Stimulated activated CD8-positive, alpha-beta memory T cell treated with anti-CD3 and anti-CD28 coated beads, Interleukin-15, amount 100 ng/mL, for 48 hours (primary cell): Measurements from ENCODE around the gene SSBP2.

ENCODE experiments used
- DNase-seq, 2 donors: peaks; one replicate each; pipeline ENCODE4 v3.0.0-alpha.2; 2020; ENCODE audit warnings: low read depth in 2 of 2

The SSBP2 gene

DNA sequence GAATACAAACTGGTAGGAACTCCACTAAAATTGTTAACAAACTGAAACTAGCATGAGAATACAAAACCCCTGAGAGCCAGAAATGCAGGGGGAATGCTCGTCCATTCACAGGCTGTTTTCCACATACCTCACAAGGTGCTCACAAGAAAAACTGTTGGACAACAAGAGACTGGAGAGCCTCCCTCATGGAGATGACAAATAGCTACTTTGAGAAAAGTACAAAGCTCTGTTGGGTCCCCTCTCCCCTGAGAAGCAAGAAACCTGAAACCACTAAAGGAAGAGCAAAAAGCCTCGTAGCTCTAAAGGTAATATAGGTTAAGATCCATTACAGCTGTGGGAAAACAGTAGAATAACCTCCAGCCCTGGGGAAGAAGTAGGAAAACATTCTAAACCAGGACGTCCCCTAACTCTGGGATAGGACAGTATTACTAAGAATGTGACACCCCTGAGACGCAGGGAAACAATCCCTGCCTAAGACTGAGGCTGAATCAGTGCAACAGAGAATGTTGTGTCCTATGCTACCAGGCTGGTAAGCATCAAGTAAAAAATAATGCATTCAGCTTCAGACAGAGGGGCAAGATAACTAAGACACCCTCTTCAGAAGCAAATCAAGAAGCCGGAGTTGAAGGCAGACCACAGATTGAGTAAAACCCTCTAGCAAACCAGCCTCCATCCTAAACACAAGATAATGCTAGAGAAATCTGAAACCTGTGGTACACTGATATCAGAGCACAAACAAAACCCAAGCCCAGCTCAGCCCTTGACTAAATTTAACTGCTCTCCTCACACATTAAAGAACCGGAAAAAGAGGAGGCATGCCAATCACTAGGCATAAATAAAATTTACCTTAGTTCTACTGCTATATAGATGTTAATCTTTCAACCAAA is 160.2 kb downstream of the SSBP2 start:
- DNase-seq = no peak

DNA sequence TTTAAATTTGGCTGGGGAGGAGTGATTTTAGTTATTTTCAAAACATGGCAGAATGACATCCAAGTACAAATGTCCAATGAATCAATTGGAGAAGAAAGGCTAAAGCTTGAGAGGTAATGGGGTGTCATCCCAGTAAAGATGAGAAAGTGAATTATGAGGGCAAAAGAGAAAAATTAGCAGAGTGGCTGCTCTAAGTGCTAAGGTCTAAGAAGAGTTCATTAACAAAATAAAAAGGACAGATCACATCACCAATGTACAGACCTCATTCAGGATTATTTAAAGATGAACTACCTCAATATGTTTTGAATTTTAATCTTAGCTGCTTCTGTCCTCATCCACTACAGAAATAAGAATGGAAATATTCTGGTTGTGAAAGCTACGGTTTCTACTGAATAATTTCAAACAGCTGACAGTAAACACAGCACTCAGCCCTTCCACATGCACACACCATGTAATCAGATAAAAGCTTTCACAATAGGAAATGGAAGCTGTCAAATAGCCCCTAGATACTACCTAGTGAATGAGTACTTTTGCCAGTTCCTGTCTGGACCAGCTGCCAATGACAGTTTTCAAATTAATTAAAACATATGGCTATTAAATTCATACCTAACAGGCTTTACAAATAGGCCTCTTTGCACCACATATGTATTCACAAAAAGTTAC is 171.5 kb downstream of the SSBP2 start:
- DNase-seq = no peak

DNA sequence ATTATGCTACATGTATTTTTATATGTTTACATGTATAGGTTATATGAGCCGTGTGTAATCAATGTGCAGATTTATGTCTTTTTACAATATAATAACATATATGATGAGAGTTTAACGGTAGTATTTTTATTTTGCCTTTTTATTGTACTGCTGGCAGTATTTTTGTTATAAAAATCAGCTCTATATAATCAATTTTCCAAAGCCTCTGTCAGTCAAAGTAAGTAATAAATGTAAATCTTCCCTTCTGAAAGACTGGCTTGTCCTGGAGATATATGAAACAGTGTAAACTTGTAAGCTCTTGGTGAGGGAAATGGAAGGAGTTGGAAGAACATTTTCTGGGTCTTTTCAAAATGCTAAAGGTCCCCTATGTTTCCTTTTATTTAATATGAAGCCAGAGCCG is 173.8 kb downstream of the SSBP2 start:
- no peak for DNase-seq

DNA sequence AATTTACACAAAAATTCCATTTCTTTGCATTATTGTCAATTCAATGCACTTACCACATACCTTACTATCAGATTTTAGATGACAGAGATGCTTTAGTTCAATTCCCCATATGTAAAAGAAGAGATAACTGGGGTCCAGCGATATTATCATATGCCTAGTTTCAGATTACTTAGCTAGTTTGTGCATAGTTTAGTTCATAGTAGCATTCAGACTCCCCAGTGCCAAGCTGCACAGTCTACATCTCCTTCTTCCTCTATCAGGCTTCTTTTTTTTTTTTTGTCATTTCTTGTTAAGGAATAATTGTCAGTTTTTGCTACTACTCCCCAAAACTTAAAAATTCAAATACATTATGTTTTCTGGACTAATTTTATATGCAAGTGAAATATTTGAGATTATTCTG is 175.0 kb downstream of the SSBP2 start:
- DNase-seq = no peak

DNA sequence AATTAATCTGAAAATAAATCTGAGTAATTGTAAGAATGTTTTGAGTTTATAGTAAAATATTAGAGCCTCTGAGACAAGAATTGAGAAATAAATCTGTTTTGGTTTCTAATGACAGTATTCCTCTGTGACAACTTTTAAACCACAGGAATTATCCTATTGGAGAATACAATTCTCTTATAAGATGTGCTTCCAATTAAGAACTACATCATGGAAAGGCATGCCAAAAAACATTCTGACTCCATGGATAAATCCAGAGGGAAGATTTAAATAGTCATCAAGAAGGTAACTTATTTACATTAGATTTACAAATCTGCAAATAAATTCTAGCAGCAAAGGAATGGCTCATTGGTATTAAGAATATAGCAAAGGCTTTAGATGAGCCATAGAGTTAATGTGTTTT is 178.7 kb downstream of the SSBP2 start:
- DNase-seq = no peak

DNA sequence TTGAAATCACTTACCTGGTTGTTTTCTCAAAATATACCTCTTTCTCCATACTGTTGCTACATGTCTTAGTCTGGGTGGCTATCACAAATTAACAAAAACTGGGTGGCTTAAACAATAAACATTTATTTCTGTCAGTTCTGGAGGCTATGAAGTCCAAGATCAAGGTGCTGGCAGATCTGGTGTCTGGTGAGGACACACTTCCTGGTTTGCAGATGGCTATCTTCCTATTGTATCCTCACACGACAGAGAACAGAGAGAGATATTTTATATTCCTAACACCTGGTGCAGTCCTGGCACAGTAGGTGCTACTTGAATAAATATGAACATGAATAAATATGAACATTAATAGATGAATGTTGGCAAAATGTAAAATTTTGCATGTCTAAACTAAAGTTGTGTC is 192.7 kb downstream of the SSBP2 start:
- DNase-seq = no peak

DNA sequence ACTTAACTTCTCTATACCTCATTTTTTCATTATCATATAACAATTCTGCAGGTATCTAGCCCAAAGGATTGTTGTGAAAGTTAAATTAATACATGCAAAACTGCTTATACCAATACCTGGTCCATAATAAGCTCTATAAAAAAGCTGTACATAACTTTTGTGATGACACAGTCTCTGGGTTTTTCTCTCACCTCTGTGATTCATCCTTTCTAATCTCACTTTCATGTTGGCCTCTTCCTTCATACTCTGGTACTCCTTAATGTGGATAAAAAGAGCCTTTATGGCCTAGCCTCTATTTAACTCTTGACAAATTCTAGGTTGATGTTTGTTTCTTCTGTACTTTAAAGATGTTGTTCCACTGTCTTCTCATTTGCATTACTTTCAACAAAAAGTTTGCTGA is 194.1 kb downstream of the SSBP2 start:
- DNase-seq = no peak

DNA sequence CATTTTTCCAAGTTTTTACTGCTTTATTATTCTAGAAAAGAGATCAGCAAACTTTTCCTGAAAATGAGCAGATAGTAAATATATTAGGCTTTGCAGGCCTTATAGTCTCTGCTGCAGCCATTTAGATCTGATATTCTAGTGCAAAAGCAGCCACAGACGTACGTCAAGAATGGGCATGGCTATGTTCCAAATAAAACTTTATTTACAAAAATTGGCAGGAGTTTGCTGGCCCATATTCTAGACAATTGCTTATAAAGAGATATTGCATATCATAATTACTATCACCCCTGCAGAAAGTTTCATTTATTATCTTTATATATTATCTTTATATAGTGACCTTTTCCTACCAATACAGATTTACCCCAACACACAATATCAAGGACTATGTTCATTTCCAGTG is 195.0 kb downstream of the SSBP2 start:
- no peak for DNase-seq

DNA sequence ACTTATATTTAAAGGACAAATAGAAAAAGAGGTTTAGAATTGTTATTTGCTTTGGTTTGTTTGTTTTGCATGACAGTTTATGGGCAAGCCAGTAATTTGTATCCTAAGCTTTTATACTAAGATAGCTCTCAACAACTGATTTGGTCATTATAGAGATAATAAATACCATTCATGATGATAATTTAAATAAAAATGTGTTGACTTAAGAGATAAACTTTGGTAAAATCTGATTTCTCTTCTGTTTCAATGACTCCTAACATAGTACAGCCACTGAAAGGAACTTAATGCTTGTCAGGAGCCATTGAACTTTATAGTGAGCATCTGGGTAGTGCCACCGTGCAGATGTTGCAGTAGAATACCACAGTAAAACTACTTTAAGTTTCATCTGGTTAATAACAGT is 196.2 kb downstream of the SSBP2 start:
- no peak for DNase-seq

DNA sequence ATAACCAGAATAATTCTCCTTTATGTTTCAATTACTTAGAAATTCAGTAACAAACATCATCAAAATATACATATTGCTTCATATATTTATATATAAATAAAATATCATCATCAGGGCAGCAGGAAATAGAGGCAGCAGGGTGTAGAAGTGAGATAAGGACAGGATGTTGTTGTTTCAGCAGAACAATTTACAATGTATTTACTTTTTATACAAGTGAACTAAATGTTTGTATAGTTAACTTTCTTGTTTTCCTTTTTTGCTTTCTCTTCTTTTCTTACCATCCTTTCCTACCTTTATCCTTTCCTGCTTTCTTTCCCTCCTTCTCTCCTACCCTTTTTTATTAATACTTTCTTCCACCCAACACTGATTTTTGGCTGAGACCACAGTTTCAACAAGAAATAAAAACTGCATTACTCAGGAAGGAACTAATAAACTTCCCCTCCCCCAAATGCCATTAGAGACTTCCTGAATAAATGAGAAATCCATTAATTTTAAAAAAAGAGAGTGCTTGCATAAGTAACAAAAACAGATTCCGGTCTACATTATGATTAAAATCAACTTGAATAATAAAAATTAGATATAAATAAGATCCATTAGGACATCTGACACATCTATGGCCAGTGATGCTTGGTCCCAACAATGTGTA is 197.2 kb downstream of the SSBP2 start:
- DNase-seq = no peak

DNA sequence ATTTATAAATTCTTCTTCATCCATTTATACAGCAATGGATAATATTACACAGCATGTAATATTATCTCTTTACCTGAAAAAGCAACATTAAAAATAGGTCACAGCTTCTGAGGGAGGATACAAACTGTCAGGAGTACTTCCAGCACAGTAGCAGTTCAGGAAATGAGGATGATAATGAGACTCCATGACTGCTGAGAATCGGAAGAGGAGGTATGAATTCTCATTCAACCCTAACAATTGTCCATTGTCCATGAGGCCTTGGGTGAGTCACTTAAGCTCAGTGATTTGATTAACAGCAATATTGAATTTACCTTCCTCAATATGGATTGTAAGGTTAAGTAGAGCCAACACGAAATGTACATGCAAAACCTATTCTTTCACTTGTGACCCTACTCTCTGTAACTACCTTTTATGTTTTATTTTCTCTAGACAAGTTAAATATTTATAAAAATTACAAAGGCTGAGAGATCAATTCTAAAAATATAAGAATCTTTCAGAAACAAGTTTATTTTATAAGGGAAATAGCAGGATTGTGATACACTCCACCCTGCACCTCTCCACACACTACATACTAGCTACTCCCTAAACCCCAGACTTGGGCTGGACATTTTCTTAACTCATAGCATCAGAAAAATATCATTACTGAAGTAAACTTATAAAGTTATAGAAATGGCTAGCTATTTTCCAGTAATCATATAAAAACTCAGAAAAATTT is 197.9 kb downstream of the SSBP2 start:
- no peak for DNase-seq

DNA sequence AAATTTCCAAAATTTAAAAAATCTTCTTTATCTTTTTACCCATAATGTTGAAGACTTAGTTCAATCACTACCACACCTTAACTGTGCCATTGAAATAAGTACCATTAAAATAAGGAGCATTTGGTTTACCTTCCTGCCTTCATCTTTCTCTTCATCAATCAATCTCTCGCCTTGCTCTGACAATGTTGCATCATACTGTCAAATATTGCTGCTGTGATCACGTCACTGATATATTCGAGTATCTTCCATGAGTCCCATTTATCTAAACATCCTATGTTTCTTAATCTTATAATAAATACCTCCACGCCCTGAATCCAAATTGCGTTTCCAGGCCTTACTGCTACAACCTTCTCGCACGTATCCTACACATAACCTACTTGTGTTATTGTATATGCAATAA is 201.8 kb downstream of the SSBP2 start:
- no peak for DNase-seq

DNA sequence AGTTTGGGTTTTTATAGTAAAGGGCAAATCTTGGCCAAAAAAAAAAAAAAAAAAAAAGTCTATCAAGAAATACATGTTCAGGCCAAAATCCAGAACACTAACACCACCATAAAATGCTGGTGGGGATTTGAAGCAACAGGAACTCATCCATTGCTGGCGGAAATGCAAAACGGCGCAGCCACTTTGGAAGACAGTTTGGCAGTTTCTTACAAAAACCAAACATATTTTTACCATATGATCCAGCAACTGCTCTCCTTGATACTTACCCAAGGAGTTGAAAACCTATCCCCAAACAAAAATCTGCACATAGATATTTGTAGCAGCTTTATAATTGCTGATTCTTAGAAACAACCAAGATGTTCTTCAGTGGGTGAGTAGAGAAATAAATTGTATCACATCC is 203.9 kb downstream of the SSBP2 start:
- no peak for DNase-seq

DNA sequence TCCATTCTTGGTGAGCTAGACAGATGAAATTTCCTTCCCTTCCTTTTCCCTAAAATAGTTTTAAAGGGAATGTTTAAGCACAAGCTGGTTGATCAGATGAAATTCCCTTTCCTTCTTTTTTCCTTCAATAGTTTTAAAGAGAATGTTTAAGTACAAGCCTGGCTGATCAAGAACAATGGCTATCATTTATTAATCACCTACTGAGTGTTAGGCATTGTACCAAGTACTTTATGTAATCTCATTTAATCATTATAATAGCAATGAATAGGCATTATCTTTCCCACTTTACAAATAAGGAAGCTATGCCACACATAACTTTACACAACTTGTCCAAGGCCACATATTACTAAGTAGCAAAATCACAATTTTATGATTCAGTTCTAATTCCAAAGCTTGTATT is 205.0 kb downstream of the SSBP2 start:
- DNase-seq = no peak

DNA sequence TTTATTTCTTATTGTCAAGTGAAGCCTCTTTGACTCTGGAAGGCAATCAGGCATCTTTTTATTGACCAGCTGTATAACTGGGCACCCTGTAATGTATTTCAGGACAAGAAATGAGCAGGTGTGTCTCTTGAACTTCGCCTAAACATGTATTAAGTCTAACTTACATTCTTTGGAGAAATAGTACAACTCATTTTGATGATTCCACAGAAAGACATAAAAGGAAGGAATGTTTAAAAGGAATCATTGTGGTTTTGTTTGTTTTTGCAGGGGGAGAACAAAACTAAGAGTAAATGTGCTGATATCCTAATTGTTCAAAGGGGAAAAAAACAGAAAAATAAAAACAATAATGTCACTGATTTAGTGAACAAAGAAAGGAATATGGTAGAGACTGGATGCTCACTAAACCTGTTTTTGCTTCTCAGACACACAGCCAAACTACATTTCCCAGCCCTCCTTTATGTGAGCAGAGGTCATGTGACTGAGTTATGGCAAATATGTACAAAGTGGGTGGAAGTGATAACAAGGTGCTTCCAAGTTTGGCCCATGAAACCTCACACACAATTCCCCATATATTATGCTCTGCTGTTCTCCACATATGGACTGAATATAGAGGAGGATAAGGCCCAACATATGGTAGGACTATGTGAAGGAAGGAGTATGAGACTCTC is 206.4 kb downstream of the SSBP2 start:
- DNase-seq = no peak

DNA sequence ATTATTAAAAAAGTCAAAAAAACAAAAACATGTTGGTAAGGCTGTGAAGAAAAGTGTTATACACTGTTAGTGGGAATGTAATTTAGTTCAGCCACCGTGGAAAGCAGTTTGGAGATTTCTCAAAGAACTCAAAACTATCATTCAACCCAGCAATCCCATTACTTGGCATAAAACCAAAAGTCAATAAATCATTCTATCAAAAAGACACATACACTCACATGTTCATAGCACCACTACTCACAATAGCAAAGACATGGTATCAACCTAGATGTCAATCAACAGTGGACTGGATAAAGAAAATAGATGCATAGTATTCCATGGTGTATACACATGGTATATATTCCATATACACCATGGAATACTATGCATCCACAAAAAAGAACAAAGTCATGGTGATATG is 208.7 kb downstream of the SSBP2 start:
- DNase-seq = no peak

DNA sequence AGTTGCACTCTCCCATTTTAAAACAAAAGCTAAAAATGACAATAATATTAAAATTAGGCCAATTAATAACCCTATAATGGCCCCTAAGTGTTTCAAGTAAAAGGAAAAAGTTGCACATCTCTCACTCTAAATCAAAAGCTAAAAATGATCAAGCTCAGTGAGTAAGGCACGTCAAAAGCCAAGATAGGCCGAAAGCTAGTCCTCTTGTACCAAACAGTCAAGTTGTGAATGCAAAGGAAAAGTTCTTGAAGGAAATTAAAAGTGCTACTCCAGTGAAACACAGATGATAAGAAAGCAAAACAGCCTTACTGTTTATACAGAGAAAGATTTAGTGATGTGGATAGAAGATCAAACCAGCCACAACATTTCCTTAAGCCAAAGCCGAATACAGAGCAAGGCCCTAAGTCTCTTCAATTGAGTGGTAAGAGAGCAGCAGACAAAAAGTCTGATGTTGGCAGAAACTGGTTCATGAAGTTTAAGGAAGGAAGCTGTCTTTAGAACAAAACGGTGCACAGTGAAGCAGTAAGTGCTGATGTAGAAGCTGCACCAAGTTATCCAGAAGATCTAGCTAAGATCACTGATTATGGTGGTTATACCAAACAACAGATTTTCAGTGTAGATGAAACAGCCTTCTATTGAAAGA is 212.9 kb downstream of the SSBP2 start:
- no peak for DNase-seq

DNA sequence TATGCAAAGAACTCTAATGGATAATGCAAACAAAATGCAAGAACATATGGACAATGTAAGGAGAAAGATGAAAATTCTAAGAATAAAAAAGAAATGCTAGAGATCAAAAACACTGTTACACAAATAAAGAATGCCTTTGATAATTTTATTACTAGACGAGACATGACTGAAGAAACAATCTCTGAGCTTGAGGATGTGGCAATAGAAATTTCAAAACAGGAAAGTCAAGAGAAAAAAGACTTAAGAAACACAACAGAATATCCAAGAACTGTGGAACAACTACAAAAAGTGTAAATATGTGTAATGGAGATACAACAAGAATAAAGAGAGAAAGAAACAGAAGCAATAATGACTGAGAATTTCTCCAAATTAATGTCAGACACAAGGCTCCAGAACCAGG is 216.5 kb downstream of the SSBP2 start:
- no peak for DNase-seq

DNA sequence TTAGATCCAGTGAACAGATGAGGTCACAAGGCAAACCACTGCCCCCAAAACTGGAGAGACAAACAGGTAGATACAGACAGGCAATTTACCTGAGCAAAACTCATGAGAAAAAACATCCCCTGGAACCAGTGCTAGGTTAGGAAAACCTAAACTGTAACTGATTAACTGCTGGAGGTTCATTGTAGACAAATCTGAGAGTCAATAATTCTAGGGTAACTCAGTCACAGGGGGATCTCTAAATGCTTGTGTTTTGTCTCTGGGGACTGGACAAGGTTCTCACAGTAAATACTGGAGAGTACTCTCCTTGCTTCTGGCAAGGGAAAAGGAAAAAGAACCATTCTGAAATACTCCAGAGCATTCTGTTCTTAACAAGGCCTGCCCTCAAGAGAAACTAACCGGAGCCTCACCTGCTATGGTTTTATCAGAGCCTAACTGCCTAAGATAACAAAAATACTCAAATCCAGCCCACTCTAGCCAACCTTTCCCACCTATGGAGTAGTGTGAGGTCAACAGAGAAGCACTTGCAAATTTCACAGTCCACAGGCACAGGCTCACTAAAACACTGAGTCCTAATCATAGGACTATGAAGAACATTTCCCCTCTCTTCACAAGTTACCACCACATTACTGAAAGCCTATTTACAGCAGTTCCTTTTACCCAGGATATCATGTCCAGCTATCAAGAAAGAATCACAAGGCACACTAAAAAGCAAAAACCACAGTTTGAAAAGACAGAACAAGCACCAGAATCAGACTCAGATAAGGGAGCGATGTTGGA is 217.1 kb downstream of the SSBP2 start:
- DNase-seq = no peak

DNA sequence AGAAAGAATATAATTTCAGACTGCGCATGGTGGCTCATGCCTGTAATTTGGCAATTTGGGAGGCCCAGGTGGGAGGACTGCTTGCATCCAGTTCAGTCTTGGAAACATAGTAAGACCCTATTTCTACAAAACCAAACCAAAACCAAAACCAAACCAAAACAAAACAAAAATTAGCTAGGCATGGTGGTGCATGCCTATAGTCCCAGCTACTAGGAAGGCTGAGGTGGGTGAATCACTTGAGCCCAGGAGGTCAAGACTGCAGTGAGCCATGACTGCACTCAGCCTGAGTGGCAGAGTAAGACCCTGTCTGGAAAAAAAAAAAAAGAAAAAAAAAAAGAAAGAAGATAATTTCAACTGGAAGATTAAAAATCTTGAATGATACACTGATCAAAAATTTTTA is 220.0 kb downstream of the SSBP2 start:
- no peak for DNase-seq

DNA sequence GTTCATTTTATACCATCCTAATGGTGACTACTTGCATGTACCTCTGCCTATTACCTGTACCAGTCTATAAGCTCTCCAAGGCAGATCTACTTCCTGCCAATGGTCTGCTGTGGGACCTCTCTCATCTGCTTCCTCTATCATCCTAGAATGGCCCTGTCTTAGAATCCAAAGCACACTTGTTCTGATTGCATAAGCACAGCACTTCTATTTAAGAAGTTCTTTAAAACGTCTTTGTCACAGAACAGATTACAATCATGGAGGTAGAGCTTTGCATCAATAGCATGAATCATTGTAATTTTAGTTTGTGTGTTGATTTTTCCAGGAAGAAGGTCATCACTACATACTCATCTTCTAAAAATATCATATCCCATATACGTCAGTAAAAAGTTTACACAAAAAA is 225.2 kb downstream of the SSBP2 start:
- DNase-seq = no peak
